GM18861 (cell line): ENCODE measurements around the gene PLB1.

ENCODE experiments used
- ATAC-seq: cut with Tn5 transposase; IDR thresholded peaks from one replicate; pipeline ENCODE4 v1.9.1; 2021; ENCODE audit not compliant: unreplicated experiment

The PLB1 gene

GRCh38 chr2:28608500-28609424, 112.9 kb downstream of the PLB1 start:
- no peak for ATAC-seq

- ATAC-seq: no peak
These were observed 114.8 kb downstream of the PLB1 start for GRCh38 chr2:28610583-28611201.

GRCh38 chr2:28612131-28612812, 116.4 kb downstream of the PLB1 start:
- ATAC-seq: no peak

- no peak for ATAC-seq
These were observed 117.3 kb downstream of the PLB1 start for GRCh38 chr2:28613186-28613585.

- no peak for ATAC-seq
These were observed 118.0 kb downstream of the PLB1 start for GRCh38 chr2:28613633-28614501.

GRCh38 chr2:28615706-28616105, 119.8 kb downstream of the PLB1 start:
- no peak for ATAC-seq

GRCh38 chr2:28616396-28616999, 120.6 kb downstream of the PLB1 start:
- ATAC-seq: no peak

- no peak for ATAC-seq
These were observed 121.8 kb downstream of the PLB1 start for GRCh38 chr2:28617502-28618184.

- ATAC-seq: no peak
These were observed 122.6 kb downstream of the PLB1 start for GRCh38 chr2:28618221-28619141.

- no peak for ATAC-seq
These were observed 123.6 kb downstream of the PLB1 start for GRCh38 chr2:28619213-28620196.

GRCh38 chr2:28620291-28620793, 124.5 kb downstream of the PLB1 start:
- ATAC-seq: no peak

- no peak for ATAC-seq
These were observed 124.9 kb downstream of the PLB1 start for GRCh38 chr2:28620801-28621171.

- ATAC-seq: no peak
These were observed 125.6 kb downstream of the PLB1 start for GRCh38 chr2:28621172-28622100.

- no peak for ATAC-seq
These were observed 126.2 kb downstream of the PLB1 start for GRCh38 chr2:28622101-28622499.

- ATAC-seq: no peak
These were observed 127.9 kb downstream of the PLB1 start for GRCh38 chr2:28623582-28624405.

- no peak for ATAC-seq
These were observed 128.6 kb downstream of the PLB1 start for GRCh38 chr2:28624436-28624792.
